GM19324 (cell line): Measurements from ENCODE around the gene TICAM1.
"Not testable (repeated sequence)": the region's sequence is repeated elsewhere in the genome, so short reads cannot be mapped to it uniquely, and the experiment has no call there.

Experiments used
- ATAC-seq: cut with Tn5 transposase; IDR thresholded peaks from one replicate; pipeline ENCODE4 v1.9.1; 2021; ENCODE audit warnings: mild to moderate bottlenecking, moderate library complexity; ENCODE audit not compliant: unreplicated experiment, low FRiP score

The TICAM1 gene

GRCh38 chr19:4807188-4807587 is 24.3 kb downstream of the TICAM1 start:
- no peak for ATAC-seq

- no peak for ATAC-seq
These were observed 25.1 kb downstream of the TICAM1 start for GRCh38 chr19:4806384-4806783.

- not testable (repeated sequence) for ATAC-seq
These were observed 26.4 kb downstream of the TICAM1 start for GRCh38 chr19:4805140-4805539.

- no peak for ATAC-seq
These were observed 27.5 kb downstream of the TICAM1 start for GRCh38 chr19:4803736-4804695.

GRCh38 chr19:4802711-4803110 is 28.8 kb downstream of the TICAM1 start:
- no peak for ATAC-seq

GRCh38 chr19:4801085-4801619 is 30.4 kb downstream of the TICAM1 start:
- no peak for ATAC-seq

- no peak for ATAC-seq
These were observed 30.9 kb downstream of the TICAM1 start for GRCh38 chr19:4800591-4801081.

GRCh38 chr19:4795400-4795799 is 36.1 kb downstream of the TICAM1 start:
- no peak for ATAC-seq

- ATAC-seq = no peak
These were observed 36.5 kb downstream of the TICAM1 start for GRCh38 chr19:4794971-4795370.

GRCh38 chr19:4793278-4793677 is 38.2 kb downstream of the TICAM1 start:
- not testable (repeated sequence) for ATAC-seq

- ATAC-seq = not testable (repeated sequence)
These were observed 38.7 kb downstream of the TICAM1 start for GRCh38 chr19:4792866-4793195.

- ATAC-seq = not testable (repeated sequence)
These were observed 39.3 kb downstream of the TICAM1 start for GRCh38 chr19:4792019-4792865.

- peak; percentile 94 for ATAC-seq
These were observed 40.1 kb downstream of the TICAM1 start, which contains the start of gene FEM1A for GRCh38 chr19:4791183-4792018. FEM1A (plus strand) TSS chr19:4791734; CDS start chr19:4791855, 121 bp downstream.

- not testable (repeated sequence) for ATAC-seq
These were observed 45.0 kb downstream of the TICAM1 start for GRCh38 chr19:4786412-4787016.

- ATAC-seq = no peak
These were observed 49.7 kb downstream of the TICAM1 start for GRCh38 chr19:4781801-4782200.

GRCh38 chr19:4780860-4781259 is 50.7 kb downstream of the TICAM1 start:
- ATAC-seq = no peak

GRCh38 chr19:4778124-4778523 is 53.4 kb downstream of the TICAM1 start:
- ATAC-seq = not testable (repeated sequence)

GRCh38 chr19:4776436-4777211 is 54.9 kb downstream of the TICAM1 start:
- ATAC-seq = no peak
